GM18508 (cell line): ENCODE data around the gene P4HA1.
"Not testable (repeated sequence)": the region's sequence is repeated elsewhere in the genome, so short reads cannot be mapped to it uniquely, and the experiment has no call there.

ENCODE experiments used
- ATAC-seq: cut with Tn5 transposase; IDR thresholded peaks from one replicate; pipeline ENCODE4 v1.9.1; 2021; ENCODE audit warnings: moderate number of reproducible peaks; ENCODE audit not compliant: insufficient read depth, unreplicated experiment

The P4HA1 gene

GRCh38 chr10:72984618-72985017 lies 112.0 kb downstream of the P4HA1 start:
- not testable (repeated sequence) for ATAC-seq

- no peak for ATAC-seq
Measured at GRCh38 chr10:72981882-72982529, 114.7 kb downstream of the P4HA1 start.

- no peak for ATAC-seq
Measured at GRCh38 chr10:72981028-72981881, 115.4 kb downstream of the P4HA1 start.

GRCh38 chr10:72980348-72980747 lies 116.3 kb downstream of the P4HA1 start:
- no peak for ATAC-seq

- no peak for ATAC-seq
Measured at GRCh38 chr10:72979709-72980108, 117.0 kb downstream of the P4HA1 start.

GRCh38 chr10:72976886-72977285 lies 119.8 kb downstream of the P4HA1 start:
- no peak for ATAC-seq
